ENCODE results near the gene VSIG10L2.

DNA sequence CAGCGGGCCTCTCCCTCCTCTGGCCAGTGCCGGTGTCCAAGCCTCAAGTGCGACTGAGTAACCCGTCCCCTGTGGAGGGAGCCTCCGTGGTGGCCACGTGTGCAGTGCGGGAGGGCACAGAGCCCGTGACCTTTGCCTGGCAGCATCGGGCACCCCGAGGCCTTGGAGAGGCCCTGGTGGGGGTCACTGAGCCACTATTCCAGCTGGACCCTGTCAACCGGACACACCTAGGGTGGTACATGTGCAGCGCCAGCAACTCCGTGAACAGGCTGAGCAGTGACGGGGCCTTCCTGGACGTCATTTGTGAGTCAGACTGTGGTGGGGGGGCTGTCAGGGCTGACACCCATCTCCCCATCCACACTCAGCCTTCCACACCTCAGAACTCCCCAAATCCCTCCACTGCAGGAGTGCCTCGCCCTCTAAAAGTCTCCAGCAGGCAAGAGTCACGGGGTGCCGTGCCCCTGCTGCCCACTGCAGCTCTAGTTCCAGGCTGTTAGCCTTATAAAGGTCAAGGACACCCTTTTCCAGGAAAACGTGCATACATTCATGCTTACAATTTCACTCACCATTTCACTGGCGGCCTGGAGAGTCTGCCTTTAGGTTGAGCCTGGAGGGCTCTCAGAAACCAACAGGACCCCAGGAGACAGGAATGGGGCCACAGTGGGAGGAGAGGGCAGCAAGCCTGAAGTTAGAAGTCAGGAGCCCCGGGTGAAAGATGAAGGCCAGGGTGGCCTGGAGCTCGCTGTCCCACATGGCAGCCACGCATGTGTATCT is 2.6 kb downstream of the VSIG10L2 start:
- TF ChIP-seq YY1 (IDR thresholded peaks at IDR 0.05; ENCODE audit: extremely low read depth, insufficient replicate concordance, low read depth, low read length): no peak
- TF ChIP-seq, protein P1, sequence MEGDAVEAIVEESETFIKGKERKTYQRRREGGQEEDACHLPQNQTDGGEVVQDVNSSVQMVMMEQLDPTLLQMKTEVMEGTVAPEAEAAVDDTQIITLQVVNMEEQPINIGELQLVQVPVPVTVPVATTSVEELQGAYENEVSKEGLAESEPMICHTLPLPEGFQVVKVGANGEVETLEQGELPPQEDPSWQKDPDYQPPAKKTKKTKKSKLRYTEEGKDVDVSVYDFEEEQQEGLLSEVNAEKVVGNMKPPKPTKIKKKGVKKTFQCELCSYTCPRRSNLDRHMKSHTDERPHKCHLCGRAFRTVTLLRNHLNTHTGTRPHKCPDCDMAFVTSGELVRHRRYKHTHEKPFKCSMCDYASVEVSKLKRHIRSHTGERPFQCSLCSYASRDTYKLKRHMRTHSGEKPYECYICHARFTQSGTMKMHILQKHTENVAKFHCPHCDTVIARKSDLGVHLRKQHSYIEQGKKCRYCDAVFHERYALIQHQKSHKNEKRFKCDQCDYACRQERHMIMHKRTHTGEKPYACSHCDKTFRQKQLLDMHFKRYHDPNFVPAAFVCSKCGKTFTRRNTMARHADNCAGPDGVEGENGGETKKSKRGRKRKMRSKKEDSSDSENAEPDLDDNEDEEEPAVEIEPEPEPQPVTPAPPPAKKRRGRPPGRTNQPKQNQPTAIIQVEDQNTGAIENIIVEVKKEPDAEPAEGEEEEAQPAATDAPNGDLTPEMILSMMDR (IDR thresholded peaks at IDR 0.05 in 2 of 3, conservative IDR thresholded peaks at IDR 0.05 in 1 of 3; ENCODE audit: borderline replicate concordance in 1 of 3, insufficient read depth in 1 of 3, low read depth in 2 of 3, low read length in 2 of 3): no peak
- TF ChIP-seq SRF (IDR thresholded peaks at IDR 0.05; ENCODE audit: low read depth): no peak
